Measurements from ENCODE around the gene ARHGEF10L.

The ARHGEF10L gene

DNA sequence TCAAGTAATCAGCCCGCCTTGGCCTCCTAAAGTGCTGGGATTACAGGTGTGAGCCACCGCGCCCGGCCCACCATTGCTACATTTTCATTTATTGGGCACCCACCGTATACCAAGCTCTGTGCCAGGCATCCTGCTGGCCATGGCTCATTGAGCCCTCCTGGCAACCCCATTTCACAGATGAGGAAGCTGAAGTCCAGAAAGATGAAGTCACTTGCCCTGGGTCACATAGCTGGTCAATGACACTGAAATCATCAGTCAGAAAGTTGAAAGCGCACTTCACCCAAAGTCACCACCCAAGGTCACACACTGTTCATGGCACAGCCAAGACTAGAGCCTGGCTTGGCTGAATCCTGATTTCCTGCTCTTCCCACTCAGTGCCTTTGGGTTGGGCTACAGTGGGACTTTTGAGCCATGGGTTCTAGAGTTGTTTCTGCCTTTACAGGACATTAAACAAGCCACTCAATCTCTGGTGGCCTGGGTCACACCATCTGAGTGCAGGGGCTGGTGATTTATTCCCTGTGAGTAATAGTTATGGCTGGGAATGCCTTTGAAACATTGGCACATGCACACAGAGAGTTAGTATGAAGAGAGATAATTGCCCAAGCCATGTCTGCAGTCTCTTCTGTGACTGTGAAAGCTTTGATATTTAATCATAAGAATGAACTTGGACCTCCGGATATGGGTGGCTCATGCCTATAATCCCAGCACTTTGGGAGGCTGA is 16.0 kb upstream of the ARHGEF10L start:
- DNase-seq (ENCODE audit: low spot score) = no peak

DNA sequence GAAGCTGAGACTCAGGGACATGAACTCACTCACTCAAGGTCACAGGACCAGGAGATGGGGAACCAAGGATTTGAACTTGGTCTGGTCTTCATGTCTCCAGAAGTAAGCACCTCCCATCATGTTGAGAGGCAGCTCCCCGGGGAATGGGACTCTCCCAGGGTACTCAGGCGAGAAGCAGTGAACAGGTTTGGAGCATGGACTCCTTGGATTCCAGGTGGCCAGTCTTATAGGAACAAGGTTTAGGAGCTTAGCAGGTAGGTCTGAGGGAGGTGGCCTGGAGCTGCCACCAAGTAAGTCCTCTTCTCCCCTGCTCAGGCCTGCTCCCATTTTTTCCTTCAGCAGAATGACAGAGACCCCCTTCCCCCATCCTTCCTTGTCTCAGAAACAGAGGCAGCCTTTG is 14.9 kb upstream of the ARHGEF10L start:
- DNase-seq (ENCODE audit: low spot score) = no peak

GRCh38 chr1:17525996-17526686 is 13.4 kb upstream of the ARHGEF10L start:
- DNase-seq (ENCODE audit: low spot score) = no peak

GRCh38 chr1:17527036-17527914 is 12.2 kb upstream of the ARHGEF10L start:
- DNase-seq (ENCODE audit: low spot score) = no peak

DNA sequence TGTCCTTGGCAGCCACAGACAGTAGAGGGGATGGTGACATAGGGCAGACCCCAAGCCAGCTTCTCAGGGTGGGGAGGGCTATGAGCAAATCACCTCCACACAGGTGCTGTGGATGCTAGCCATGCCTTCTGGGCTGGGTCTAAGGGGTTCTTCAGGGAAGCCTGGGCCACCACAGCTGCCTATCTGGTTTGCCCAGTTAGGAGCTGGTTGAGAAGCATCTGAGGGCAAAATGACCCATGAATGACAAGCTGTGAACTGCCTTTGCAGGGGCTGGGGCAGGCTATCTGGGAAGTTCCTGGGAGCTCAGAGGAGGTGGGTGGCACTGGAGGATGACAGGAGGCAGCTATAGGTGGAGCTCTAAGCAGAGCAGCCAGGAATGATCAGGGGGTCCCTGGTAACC is 10.1 kb upstream of the ARHGEF10L start:
- no peak for DNase-seq (ENCODE audit: low spot score)

DNA sequence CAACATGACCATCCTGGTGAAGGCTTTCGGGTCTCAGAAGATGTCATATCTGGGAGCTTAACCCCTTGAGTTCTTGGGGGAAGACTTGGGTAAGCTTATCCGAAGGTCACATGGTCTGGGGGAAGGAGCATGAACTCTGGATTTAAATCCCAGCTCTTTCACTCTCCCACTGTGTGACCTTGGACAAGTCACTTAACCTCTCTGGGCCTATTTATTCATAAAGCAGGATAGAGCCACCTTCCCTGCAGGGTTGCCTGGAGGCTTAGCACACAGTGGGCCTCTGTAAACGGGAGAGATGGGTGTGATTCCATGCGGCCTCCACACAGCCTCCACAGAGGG is 8.2 kb upstream of the ARHGEF10L start:
- DNase-seq (ENCODE audit: low spot score) = no peak

GRCh38 chr1:17531682-17532487 is 7.6 kb upstream of the ARHGEF10L start:
- no peak for DNase-seq (ENCODE audit: low spot score)

DNA sequence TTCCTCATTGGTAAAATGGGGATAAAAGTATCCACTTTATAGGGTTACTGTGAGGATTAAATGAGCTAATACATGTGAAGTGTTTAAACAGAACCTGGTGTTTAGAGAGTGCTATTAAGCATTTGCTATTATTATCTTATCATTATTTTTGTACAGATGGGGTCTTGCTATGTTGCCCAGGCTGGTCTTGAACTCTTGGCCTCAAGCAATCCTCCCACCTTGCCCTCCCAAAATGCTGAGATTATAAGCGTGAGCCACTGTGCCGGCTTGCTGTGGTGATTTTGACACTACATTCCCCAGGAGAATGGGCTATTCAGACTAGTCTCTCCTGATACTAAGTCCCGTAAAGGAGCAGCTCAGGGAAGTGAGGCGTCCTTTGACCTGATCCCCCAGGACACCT is 6.3 kb upstream of the ARHGEF10L start:
- no peak for DNase-seq (ENCODE audit: low spot score)

- no peak for DNase-seq (ENCODE audit: low spot score)
Observed at GRCh38 chr1:17535300-17535936, 4.1 kb upstream of the ARHGEF10L start.

GRCh38 chr1:17538010-17538409 is 1.5 kb upstream of the ARHGEF10L start:
- no peak for DNase-seq (ENCODE audit: low spot score)

DNA sequence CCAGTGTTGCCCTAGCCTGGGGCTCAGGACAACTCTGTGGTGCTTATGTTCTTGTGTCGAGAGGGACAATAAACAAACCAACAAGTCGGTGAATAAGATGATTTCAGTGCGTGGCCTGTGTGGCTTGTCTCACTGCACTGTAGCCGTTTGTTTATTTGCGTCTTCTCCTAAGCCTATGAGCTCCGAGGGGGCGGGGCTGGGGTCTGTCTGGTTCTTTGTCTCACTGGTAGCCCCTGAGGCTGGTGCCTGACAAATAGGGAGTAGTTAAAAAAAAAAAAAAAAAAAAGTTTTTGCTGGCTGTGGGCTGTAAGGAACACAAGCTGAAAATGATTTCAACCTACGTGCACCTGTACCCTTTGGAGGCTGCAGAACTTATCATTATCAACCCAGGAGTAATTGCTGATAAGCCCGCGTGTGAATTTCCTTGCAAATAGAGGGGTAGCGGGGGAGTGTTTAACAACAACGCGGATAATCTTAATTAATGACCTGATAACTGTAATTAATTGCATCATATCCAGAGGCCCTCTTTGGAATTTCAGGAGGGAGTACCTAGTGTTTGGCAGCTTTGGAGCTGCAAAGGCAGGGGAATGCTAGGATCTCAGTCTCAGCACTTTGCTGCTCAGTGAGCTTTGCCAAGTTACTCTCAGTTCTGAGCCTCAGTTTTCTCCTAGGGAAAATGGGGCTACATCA is 925 bp upstream of the ARHGEF10L start:
- no peak for DNase-seq (ENCODE audit: low spot score)

- no peak for DNase-seq (ENCODE audit: low spot score)
Observed at GRCh38 chr1:17539118-17539476, 401 bp upstream of the ARHGEF10L start.

DNA sequence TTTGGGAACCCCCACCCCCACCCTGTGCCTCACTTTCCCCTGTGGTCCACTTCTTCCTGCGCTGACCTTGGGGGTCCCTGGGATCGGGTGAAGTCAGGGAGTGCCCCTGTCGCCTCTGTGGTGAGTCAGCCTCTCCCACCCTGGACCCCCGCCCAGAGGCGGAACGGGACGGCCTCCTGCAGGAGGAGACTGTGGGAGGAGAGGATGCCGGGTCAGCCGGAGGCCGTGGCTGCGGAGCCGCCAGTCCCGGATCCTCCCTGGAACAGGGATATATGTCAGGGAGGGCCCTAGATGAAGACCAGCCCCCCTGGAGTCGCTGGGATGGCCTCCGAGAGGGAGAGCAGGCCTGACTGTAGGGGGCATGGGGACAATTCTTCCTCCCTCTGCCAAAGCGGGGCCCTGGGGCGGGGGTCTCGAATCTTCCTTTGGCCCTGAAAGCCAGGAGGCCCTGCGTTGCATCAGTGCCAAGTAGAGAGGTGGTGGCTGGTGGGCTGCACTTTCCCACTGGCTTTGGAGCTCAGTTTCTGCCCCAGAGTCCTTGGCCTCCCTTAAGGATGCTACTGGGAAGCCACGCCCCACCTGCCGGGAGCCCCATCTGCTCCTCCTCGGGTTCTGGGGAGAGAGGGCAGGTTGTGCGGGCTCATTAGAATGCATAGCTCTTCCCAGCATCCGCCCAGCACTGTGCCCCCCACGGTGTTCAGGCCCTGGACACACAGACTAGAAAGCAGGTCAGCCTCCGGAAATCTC is 930 bp downstream of the ARHGEF10L start:
- no peak for DNase-seq (ENCODE audit: low spot score)

GRCh38 chr1:17542645-17543044 is 3.1 kb downstream of the ARHGEF10L start:
- no peak for DNase-seq (ENCODE audit: low spot score)

DNA sequence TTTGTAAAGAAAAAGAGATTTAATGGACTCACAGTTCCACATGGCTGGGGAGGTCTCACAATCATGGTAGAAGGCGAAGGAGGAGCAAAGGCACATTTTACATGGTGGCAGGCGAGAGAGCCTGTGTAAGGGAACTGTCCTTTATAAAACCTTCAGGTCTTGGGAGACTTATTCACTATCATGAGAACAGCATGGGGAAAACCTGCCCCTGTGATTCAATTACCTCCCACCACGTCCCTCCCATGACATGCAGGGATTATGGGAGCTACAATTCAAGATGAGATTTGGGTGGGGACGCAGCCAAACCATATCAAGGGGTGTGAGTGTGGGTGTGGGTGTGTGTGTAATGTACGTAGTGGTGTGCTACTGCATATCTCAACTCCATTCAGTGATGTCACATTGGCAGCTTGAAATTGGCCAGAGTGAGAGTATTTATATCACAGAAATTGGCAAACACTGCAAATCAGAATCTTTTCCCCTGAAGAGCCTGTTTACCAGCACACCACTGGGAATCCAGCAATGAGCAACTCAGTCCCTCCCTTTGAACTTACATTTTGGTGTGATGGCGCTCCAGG is 5.4 kb downstream of the ARHGEF10L start:
- DNase-seq (ENCODE audit: low spot score) = no peak

GRCh38 chr1:17545356-17545755 is 5.9 kb downstream of the ARHGEF10L start:
- no peak for DNase-seq (ENCODE audit: low spot score)

- no peak for DNase-seq (ENCODE audit: low spot score)
Observed at GRCh38 chr1:17546946-17547670, 7.6 kb downstream of the ARHGEF10L start.

GRCh38 chr1:17549384-17549783 is 9.9 kb downstream of the ARHGEF10L start:
- no peak for DNase-seq (ENCODE audit: low spot score)
